Measurements from ENCODE around the gene ZSCAN20. TPM values are rescaled to one million over a fixed set of nuclear protein-coding genes. Genes with fewer than 3 reads are reported as not detected.

ZSCAN20 gene
- total RNA-seq, 1 experiment from 2014 or later = 0.84 TPM

DNA sequence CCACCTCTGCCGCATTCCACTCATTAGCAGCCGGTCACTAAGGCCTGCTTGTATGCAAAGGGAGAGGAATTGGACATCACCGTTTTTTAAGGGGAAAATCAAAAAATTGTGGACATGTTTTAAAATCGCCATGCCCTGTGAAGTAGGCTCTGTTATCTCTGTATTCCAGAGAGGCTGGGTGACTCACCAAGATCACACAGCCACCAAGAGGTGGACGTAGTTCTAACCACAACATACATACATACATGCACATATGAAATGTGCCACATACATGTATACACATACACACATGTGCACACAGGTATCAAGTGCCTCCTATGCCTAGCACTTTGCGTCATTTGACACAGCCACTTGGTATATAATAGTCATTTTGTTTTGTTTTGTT lies 16.0 kb upstream of the ZSCAN20 start:
- no peaks in the 10 kb centered on the region for H3F3A ChIP-seq (ENCODE audit: low read length, unreplicated experiment)
- no peaks in the 10 kb centered on the region for H3K79me2 ChIP-seq (ENCODE audit: low read length)
- intact Hi-C loops (cut with micrococcal nuclease) = loop anchor here (1.0 to 5.0 kb wide), 3 partner anchors 22 to 89 kb away; no protein-coding TSS in a partner anchor
- TF ChIP-seq EZH2phosphoT487 (IDR thresholded peaks at IDR 0.05; ENCODE audit: borderline replicate concordance, low read length) = no peak
- no peak for TF ChIP-seq EZH2 (IDR thresholded peaks at IDR 0.05; ENCODE audit: low read length, unreplicated experiment)
- H3K4me2 ChIP-seq (ENCODE audit: low read length) = no peak overlapping the region
- CTCF ChIA-PET = interaction anchor here (0.6 to 1.0 kb wide), 8 partner anchors 14 to 161 kb away, joined by 3 to 12 read pairs (median 5); no protein-coding TSS in a partner anchor
- DNase-seq (no peak), ATAC-seq (no peak)
- H3K27me3 ChIP-seq (ENCODE audit: low read length) = no peaks in the 10 kb centered on the region
- no peaks in the 10 kb centered on the region for H3K36me3 ChIP-seq (ENCODE audit: low read depth, low read length)
- H3K4me3 ChIP-seq (ENCODE audit: low read length) = no peak overlapping the region
- no peaks in the 10 kb centered on the region for H3K9me3 ChIP-seq (ENCODE audit: low read length)
- H3K4me1 ChIP-seq (ENCODE audit: insufficient read depth, low read length) = peaks cover 34% of the 10 kb centered on the region
- no peak overlapping the region for H3K27ac ChIP-seq (ENCODE audit: low read length)
- H3K9me2 ChIP-seq (replicated peaks; ENCODE audit: low read length) = no peaks in the 10 kb centered on the region
- no TSS peak for BruUV-seq (replicated peaks)
- POLR2A ChIA-PET (ENCODE audit: unreplicated experiment) = interaction anchor here (0.6 to 1.4 kb wide), 2 partner anchors 23 to 35 kb away, joined by 3 to 5 read pairs; no protein-coding TSS in a partner anchor
- H4K20me1 ChIP-seq (ENCODE audit: low read length) = no peaks in the 10 kb centered on the region
- H2AFZ ChIP-seq (ENCODE audit: low read length) = no peak overlapping the region
- H3K9ac ChIP-seq (ENCODE audit: low read length) = no peak overlapping the region

DNA sequence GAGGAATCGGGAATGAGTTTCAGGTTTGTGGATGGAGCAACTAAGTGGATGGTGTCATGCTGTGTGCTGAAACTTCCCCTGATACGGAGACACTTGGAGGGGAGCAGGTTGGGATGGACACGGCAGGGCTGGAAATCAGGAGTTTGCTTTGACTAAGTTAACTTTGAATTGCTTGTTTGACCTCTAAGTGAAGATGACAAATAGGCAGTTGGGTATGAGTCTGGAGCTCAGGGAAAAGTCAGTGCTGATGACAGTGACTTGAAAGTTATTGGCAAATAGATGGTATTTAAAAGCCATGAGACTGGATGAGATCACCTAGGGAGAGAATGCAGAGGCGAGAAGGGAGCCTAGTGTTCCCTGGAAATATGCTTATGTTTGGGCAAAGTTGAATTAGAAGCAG lies 12.8 kb upstream of the ZSCAN20 start:
- H3K4me1 ChIP-seq (ENCODE audit: insufficient read depth, low read length) = peaks cover 34% of the 10 kb centered on the region
- POLR2A ChIA-PET (ENCODE audit: unreplicated experiment) = interaction anchor here (0.5 to 0.9 kb wide), 2 partner anchors 164 to 278 kb away, joined by 6 to 7 read pairs; partner anchors contain the start of gene TRIM62
- no peaks in the 10 kb centered on the region for H3K27me3 ChIP-seq (ENCODE audit: low read length)
- H3K4me2 ChIP-seq (ENCODE audit: low read length) = peak overlapping the region; percentile 52
- H4K20me1 ChIP-seq (ENCODE audit: low read length) = no peaks in the 10 kb centered on the region
- no peak overlapping the region for H3K4me3 ChIP-seq (ENCODE audit: low read length)
- peak overlapping the region; percentile 10; the same call in 1 of the 2 replicates for H2AFZ ChIP-seq (ENCODE audit: low read length)
- no peaks in the 10 kb centered on the region for H3F3A ChIP-seq (ENCODE audit: low read length, unreplicated experiment)
- intact Hi-C loops (cut with micrococcal nuclease) = loop anchor here (5.0 kb wide), 2 partner anchors 67 to 92 kb away; no protein-coding TSS in a partner anchor
- H3K9ac ChIP-seq (ENCODE audit: low read length) = no peak overlapping the region
- no peaks in the 10 kb centered on the region for H3K79me2 ChIP-seq (ENCODE audit: low read length)
- TF ChIP-seq CTCF (conservative IDR thresholded peaks at IDR 0.05; ENCODE audit: low read depth, low read length) (no peak), EZH2 (IDR thresholded peaks at IDR 0.05; ENCODE audit: low read length, unreplicated experiment) (no peak), EZH2phosphoT487 (IDR thresholded peaks at IDR 0.05; ENCODE audit: borderline replicate concordance, low read length) (no peak)
- CTCF ChIA-PET = interaction anchor here (0.6 kb wide), 1 partner anchor 85 kb away, joined by 3 read pairs; no protein-coding TSS in a partner anchor
- H3K9me2 ChIP-seq (replicated peaks; ENCODE audit: low read length) = no peaks in the 10 kb centered on the region
- H3K9me3 ChIP-seq (ENCODE audit: low read length) = no peaks in the 10 kb centered on the region
- DNase-seq (peak; percentile 55), ATAC-seq (peak; percentile 11)
- H3K36me3 ChIP-seq (ENCODE audit: low read depth, low read length) = no peaks in the 10 kb centered on the region
- BruUV-seq (replicated peaks) = no TSS peak
- peak overlapping the region; percentile 72 for H3K27ac ChIP-seq (ENCODE audit: low read length)

DNA sequence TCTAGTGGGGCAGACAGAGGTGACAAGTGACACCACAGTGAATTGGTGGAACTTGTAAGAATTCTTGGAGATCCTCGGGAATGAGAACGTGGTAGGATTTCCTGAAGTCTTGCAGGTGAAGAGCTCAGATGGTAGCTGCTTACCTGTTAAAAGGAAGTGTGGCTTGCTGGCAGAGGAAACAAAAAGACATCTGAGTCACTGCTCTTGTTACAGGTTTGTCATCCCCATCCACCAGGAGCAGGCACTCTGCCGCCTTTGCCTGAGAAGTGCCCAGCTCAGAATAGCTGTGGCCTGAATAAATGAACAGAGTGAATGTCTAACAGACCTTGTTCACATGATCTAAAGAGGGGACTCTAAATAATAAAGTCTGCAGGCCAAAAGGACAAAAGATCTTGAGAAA lies 12.3 kb upstream of the ZSCAN20 start:
- ChIA-PET CTCF (interaction anchor here (0.5 kb wide), 1 partner anchor 164 kb away, joined by 6 read pairs; no protein-coding TSS in a partner anchor), POLR2A (ENCODE audit: unreplicated experiment) (interaction anchor here (0.9 kb wide), 1 partner anchor 164 kb away, joined by 6 read pairs; no protein-coding TSS in a partner anchor)

More for the DNA sequence above, 12.3 kb upstream of the ZSCAN20 start:
- H2AFZ ChIP-seq (ENCODE audit: low read length) = peak overlapping the region; percentile 10; the same call in 1 of the 2 replicates
- ATAC-seq (peak; percentile 58), DNase-seq (peak; percentile 75)
- no peaks in the 10 kb centered on the region for H3K9me2 ChIP-seq (replicated peaks; ENCODE audit: low read length)
- TF ChIP-seq CTCF (conservative IDR thresholded peaks at IDR 0.05; ENCODE audit: low read depth, low read length) (no peak), EZH2phosphoT487 (IDR thresholded peaks at IDR 0.05; ENCODE audit: borderline replicate concordance, low read length) (no peak), EZH2 (IDR thresholded peaks at IDR 0.05; ENCODE audit: low read length, unreplicated experiment) (no peak)
- H3K9ac ChIP-seq (ENCODE audit: low read length) = no peak overlapping the region
- intact Hi-C loops (cut with micrococcal nuclease) = no loop called here
- no peak overlapping the region for H3K4me3 ChIP-seq (ENCODE audit: low read length)
- H4K20me1 ChIP-seq (ENCODE audit: low read length) = no peaks in the 10 kb centered on the region
- no peaks in the 10 kb centered on the region for H3K36me3 ChIP-seq (ENCODE audit: low read depth, low read length)
- no peaks in the 10 kb centered on the region for H3K9me3 ChIP-seq (ENCODE audit: low read length)
- H3K4me2 ChIP-seq (ENCODE audit: low read length) = peak overlapping the region; percentile 52
- no peaks in the 10 kb centered on the region for H3F3A ChIP-seq (ENCODE audit: low read length, unreplicated experiment)
- no TSS peak for BruUV-seq (replicated peaks)
- no peaks in the 10 kb centered on the region for H3K27me3 ChIP-seq (ENCODE audit: low read length)
- no peaks in the 10 kb centered on the region for H3K79me2 ChIP-seq (ENCODE audit: low read length)
- peak overlapping the region; percentile 72 for H3K27ac ChIP-seq (ENCODE audit: low read length)
- H3K4me1 ChIP-seq (ENCODE audit: insufficient read depth, low read length) = peaks cover 34% of the 10 kb centered on the region

Measured in PC-3 (cell line).